Neuronal stem cell (in vitro differentiated cells): Measurements from ENCODE around the gene CAPZA1.

Source experiments
- DNase-seq: peaks from one replicate; pipeline ENCODE4 v3.0.0-alpha.2; 2013; ENCODE audit warnings: low spot score
- H2AFZ ChIP-seq: one replicate; pipeline ENCODE4 v1.6.1; 2013; ENCODE audit warnings: mild to moderate bottlenecking, low read length, inconsistent platforms
- H2AK5ac ChIP-seq: 2 replicates; pipeline ENCODE4 v1.6.1; 2013; ENCODE audit warnings: low read depth, mild to moderate bottlenecking, inconsistent platforms, low read length, moderate library complexity, mixed read lengths
- H2BK120ac ChIP-seq: 2 replicates; pipeline ENCODE4 v1.6.1; 2013; ENCODE audit warnings: low read depth, mild to moderate bottlenecking, inconsistent platforms, low read length, moderate library complexity, mixed read lengths
- H2BK12ac ChIP-seq: one replicate; pipeline ENCODE4 v1.6.1; 2013; ENCODE audit warnings: low read length, inconsistent platforms
- H2BK15ac ChIP-seq: 2 replicates; pipeline ENCODE4 v1.6.1; 2013; ENCODE audit warnings: mild to moderate bottlenecking, low read length, inconsistent platforms, mixed read lengths
- H2BK5ac ChIP-seq: one replicate; pipeline ENCODE4 v1.6.1; 2013; ENCODE audit warnings: inconsistent platforms, mild to moderate bottlenecking, low read length, moderate library complexity
- H3K14ac ChIP-seq: one replicate; pipeline ENCODE4 v1.6.1; 2013; ENCODE audit warnings: low read length, inconsistent platforms
- H3K18ac ChIP-seq: 2 replicates; pipeline ENCODE4 v1.6.1; 2013; ENCODE audit warnings: low read length, inconsistent platforms
- H3K23ac ChIP-seq: 2 replicates; pipeline ENCODE4 v1.6.1; 2013; ENCODE audit warnings: low read depth, mild to moderate bottlenecking, mixed read lengths, low read length, inconsistent platforms; ENCODE audit not compliant: poor library complexity
- H3K27ac ChIP-seq: replicated peaks from 3 replicates; pipeline ENCODE4 v1.5.1; 2013; ENCODE audit warnings: low read length, inconsistent platforms
- H3K27me3 ChIP-seq, 3 experiments: 2 replicates each; pipeline ENCODE4 v1.6.1; 2013; ENCODE audit warnings: low read length in 3 of 3, mild to moderate bottlenecking in 2 of 3, inconsistent platforms in 1 of 3, low read depth in 1 of 3, mixed read lengths in 1 of 3, moderate library complexity in 1 of 3; ENCODE audit not compliant: control insufficient read depth in 3 of 3, insufficient read depth in 3 of 3
- H3K36me3 ChIP-seq, 2 donors: replicated peaks in 1 of 2; 2 replicates each; pipeline ENCODE4 v1.6.1; 2013; ENCODE audit warnings: low read length in 2 of 2; ENCODE audit not compliant: control insufficient read depth in 2 of 2, insufficient read depth in 2 of 2
- H3K4ac ChIP-seq: 2 replicates; pipeline ENCODE4 v1.6.1; 2013; ENCODE audit warnings: inconsistent platforms, mild to moderate bottlenecking, low read length, moderate library complexity
- H3K4me1 ChIP-seq, 2 donors: 1 replicate in 1 of 2; 2 replicates in 1 of 2; pipeline ENCODE4 v1.6.1; 2013; ENCODE audit warnings: low read length in 2 of 2, low read depth in 1 of 2; ENCODE audit not compliant: control insufficient read depth in 2 of 2, insufficient read depth in 1 of 2
- H3K4me2 ChIP-seq: one replicate; pipeline ENCODE4 v1.6.1; 2013; ENCODE audit warnings: mild to moderate bottlenecking, low read length, inconsistent platforms; ENCODE audit not compliant: insufficient read depth, poor library complexity, severe bottlenecking
- H3K4me3 ChIP-seq, 2 donors: 2 replicates each; pipeline ENCODE4 v1.5.1; 2013; ENCODE audit warnings: low read length in 2 of 2, mild to moderate bottlenecking in 2 of 2, inconsistent platforms in 1 of 2, moderate library complexity in 1 of 2
- H3K79me1 ChIP-seq: one replicate; pipeline ENCODE4 v1.6.1; 2013; ENCODE audit warnings: low read depth, mild to moderate bottlenecking, inconsistent platforms, low read length, moderate library complexity
- H3K9ac ChIP-seq: one replicate; pipeline ENCODE4 v1.6.1; 2013; ENCODE audit warnings: mild to moderate bottlenecking, low read depth, low read length, inconsistent platforms; ENCODE audit not compliant: poor library complexity
- H3K9me3 ChIP-seq, 2 donors: replicated peaks in 1 of 2; 2 replicates each; pipeline versions ENCODE3 to v1.6.1; 2013; ENCODE audit warnings: low read length in 2 of 2, mild to moderate bottlenecking in 2 of 2, inconsistent platforms in 1 of 2, low read depth in 1 of 2, mixed read lengths in 1 of 2, moderate library complexity in 1 of 2; ENCODE audit not compliant: control insufficient read depth in 2 of 2, insufficient read depth in 1 of 2
- H4K8ac ChIP-seq: one replicate; pipeline ENCODE4 v1.6.1; 2013; ENCODE audit warnings: low read depth, mild to moderate bottlenecking, inconsistent platforms, low read length, moderate library complexity
- H4K91ac ChIP-seq: one replicate; pipeline ENCODE4 v1.6.1; 2013; ENCODE audit warnings: low read length, low read depth, mild to moderate bottlenecking, inconsistent platforms; ENCODE audit not compliant: poor library complexity
- WGBS, 2 donors: extraction: QIAGEN DNeasy Blood & Tissue Kit; methylation state at CpG; one replicate each; pipeline ENCODE4 v1.1.7; 2013; ENCODE audit warnings: missing lambda C conversion rate in 2 of 2, mixed read lengths in 1 of 2; ENCODE audit not compliant: insufficient read length in 2 of 2, insufficient replicate concordance in 1 of 2; ENCODE audit errors: extremely low coverage in 2 of 2; 5-methylcytosine and 5-hydroxymethylcytosine counted together

Gene CAPZA1

GRCh38 chr1:112708002-112708448, 88.4 kb downstream of the CAPZA1 start:
- H3K14ac ChIP-seq, result no peak overlapping the region
- peaks cover 0 to 11% of the 10 kb centered on the region in 2 donors for H3K36me3 ChIP-seq
- no peak overlapping the region for H3K27ac ChIP-seq
- H2BK12ac ChIP-seq, result no peak overlapping the region
- no peak overlapping the region for H3K4me2 ChIP-seq
- no peak overlapping the region for H4K8ac ChIP-seq
- H3K9me3 ChIP-seq, result no peaks in the 10 kb centered on the region
- H2AFZ ChIP-seq, result peak overlapping the region; percentile 90
- H2BK120ac ChIP-seq, result no peak overlapping the region
- H3K4me3 ChIP-seq, result no peak overlapping the region
- no CpG with 5 or more reads among the region's 6 CpGs for WGBS, 2 donors
- H3K9ac ChIP-seq, result no peak overlapping the region
- peaks cover 23 to 24% of the 10 kb centered on the region in 2 donors for H3K4me1 ChIP-seq
- H2BK5ac ChIP-seq, result no peak overlapping the region
- no peak overlapping the region for H3K4ac ChIP-seq
- DNase-seq, result no peak
- no peak overlapping the region for H4K91ac ChIP-seq
- H3K79me1 ChIP-seq, result peaks cover 4% of the 10 kb centered on the region
- H3K18ac ChIP-seq, result no peak overlapping the region
- H3K27me3 ChIP-seq, result peaks cover 0 to 48% (median 0%) of the 10 kb centered on the region in 3 experiments
- H2AK5ac ChIP-seq, result no peak overlapping the region
- H3K23ac ChIP-seq, result no peak overlapping the region
- H2BK15ac ChIP-seq, result no peak overlapping the region

DNA sequence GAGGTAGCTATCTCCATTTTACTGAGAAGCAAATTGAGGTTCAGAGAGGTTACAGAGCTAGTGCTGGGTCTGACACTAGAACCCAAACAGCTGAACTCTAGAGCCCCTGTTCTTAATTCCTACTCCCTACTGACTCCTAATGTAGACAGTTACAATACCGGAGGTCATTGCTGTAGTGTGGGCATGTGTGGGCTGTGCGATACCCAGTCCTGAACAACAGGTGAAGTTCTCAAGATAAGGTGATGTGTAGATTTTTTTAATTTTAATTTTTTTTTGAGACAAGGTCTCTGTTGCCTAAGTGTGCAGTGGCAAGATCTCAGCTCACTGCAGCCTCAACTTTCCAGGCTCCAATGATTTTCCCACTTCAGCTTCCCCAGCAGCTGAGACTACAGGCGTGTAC, 88.9 kb downstream of the CAPZA1 start:
- no peak overlapping the region for H3K18ac ChIP-seq
- no peak overlapping the region for H2BK120ac ChIP-seq
- H3K36me3 ChIP-seq, result peaks cover 0 to 7% of the 10 kb centered on the region in 2 donors
- H2AFZ ChIP-seq, result no peak overlapping the region
- DNase-seq, result no peak
- no CpG with 5 or more reads among the region's 3 CpGs for WGBS, 2 donors
- no peak overlapping the region for H2AK5ac ChIP-seq
- H3K4me1 ChIP-seq, result peaks cover 23 to 24% of the 10 kb centered on the region in 2 donors
- no peak overlapping the region for H2BK5ac ChIP-seq
- H3K4me2 ChIP-seq, result no peak overlapping the region
- no peak overlapping the region for H3K4ac ChIP-seq
- H4K91ac ChIP-seq, result no peak overlapping the region
- no peak overlapping the region for H3K14ac ChIP-seq
- no peak overlapping the region for H3K9ac ChIP-seq
- H3K79me1 ChIP-seq, result peaks cover 4% of the 10 kb centered on the region
- peaks cover 0 to 53% (median 3%) of the 10 kb centered on the region in 3 experiments for H3K27me3 ChIP-seq
- H3K9me3 ChIP-seq, result no peaks in the 10 kb centered on the region
- H3K23ac ChIP-seq, result no peak overlapping the region
- H4K8ac ChIP-seq, result no peak overlapping the region
- no peak overlapping the region for H2BK12ac ChIP-seq
- H3K27ac ChIP-seq, result no peak overlapping the region
- H2BK15ac ChIP-seq, result no peak overlapping the region
- no peak overlapping the region for H3K4me3 ChIP-seq

GRCh38 chr1:112710159-112710558, 90.5 kb downstream of the CAPZA1 start:
- H3K9ac ChIP-seq, result no peak overlapping the region
- no CpG with 5 or more reads among the region's 7 CpGs for WGBS, 2 donors
- H3K4ac ChIP-seq, result no peak overlapping the region
- H3K9me3 ChIP-seq, result no peaks in the 10 kb centered on the region
- no peak overlapping the region for H3K18ac ChIP-seq
- H2AFZ ChIP-seq, result no peak overlapping the region
- H2BK15ac ChIP-seq, result no peak overlapping the region
- H3K4me2 ChIP-seq, result no peak overlapping the region
- H2AK5ac ChIP-seq, result no peak overlapping the region
- H3K79me1 ChIP-seq, result peaks cover 4% of the 10 kb centered on the region
- H4K91ac ChIP-seq, result no peak overlapping the region
- peak overlapping the region; percentile 8 for H2BK12ac ChIP-seq
- H3K27me3 ChIP-seq, result peaks cover 8 to 68% (median 18%) of the 10 kb centered on the region in 3 experiments
- no peak overlapping the region for H2BK120ac ChIP-seq
- no peak overlapping the region for H3K23ac ChIP-seq
- no peak overlapping the region for H3K14ac ChIP-seq
- no peak overlapping the region for H3K27ac ChIP-seq
- H4K8ac ChIP-seq, result no peak overlapping the region
- H3K36me3 ChIP-seq, result no peaks in the 10 kb centered on the region
- peaks cover 18 to 19% of the 10 kb centered on the region in 2 donors for H3K4me1 ChIP-seq
- no peak overlapping the region for H3K4me3 ChIP-seq
- no peak overlapping the region for H2BK5ac ChIP-seq
- DNase-seq, result no peak

DNA sequence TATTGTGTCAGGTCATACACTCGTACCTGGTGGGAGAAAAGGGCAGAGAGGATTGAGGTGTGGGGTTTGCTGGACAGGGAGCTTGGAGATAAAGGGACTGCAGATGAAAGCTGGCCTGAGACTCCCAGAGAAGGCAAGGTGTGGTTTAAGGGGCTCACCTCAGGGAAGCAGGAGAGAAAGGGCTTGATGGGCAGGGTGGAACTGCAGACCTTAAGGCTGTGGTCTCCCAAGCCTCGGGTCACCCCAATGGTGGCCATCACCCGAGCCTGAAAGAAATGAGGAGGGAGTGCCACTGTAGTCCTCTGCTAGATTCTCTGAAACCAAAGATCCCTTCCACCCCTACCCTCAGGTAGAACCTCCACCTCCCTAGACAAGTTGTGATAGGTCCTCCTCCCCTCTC, 91.0 kb downstream of the CAPZA1 start:
- no peak overlapping the region for H4K91ac ChIP-seq
- H3K9me3 ChIP-seq, result no peaks in the 10 kb centered on the region
- peaks cover 8 to 68% (median 21%) of the 10 kb centered on the region in 3 experiments for H3K27me3 ChIP-seq
- no peak overlapping the region for H3K14ac ChIP-seq
- no peaks in the 10 kb centered on the region for H3K36me3 ChIP-seq
- WGBS, 2 donors, result no CpG with 5 or more reads among the region's 3 CpGs
- no peak overlapping the region for H3K4me2 ChIP-seq
- no peak overlapping the region for H3K9ac ChIP-seq
- no peak overlapping the region for H2AFZ ChIP-seq
- H3K79me1 ChIP-seq, result peaks cover 4% of the 10 kb centered on the region
- H3K4ac ChIP-seq, result no peak overlapping the region
- no peak overlapping the region for H3K18ac ChIP-seq
- no peak overlapping the region for H3K4me3 ChIP-seq
- H3K4me1 ChIP-seq, result peaks cover 14% of the 10 kb centered on the region in 2 donors
- H3K23ac ChIP-seq, result no peak overlapping the region
- no peak overlapping the region for H2BK5ac ChIP-seq
- no peak overlapping the region for H2AK5ac ChIP-seq
- H2BK120ac ChIP-seq, result no peak overlapping the region
- no peak overlapping the region for H4K8ac ChIP-seq
- H2BK12ac ChIP-seq, result peak overlapping the region; percentile 8
- no peak overlapping the region for H3K27ac ChIP-seq
- no peak overlapping the region for H2BK15ac ChIP-seq
- DNase-seq, result no peak
